ENCODE data around the gene AGTPBP1. TPM values are rescaled to one million over a fixed set of nuclear protein-coding genes. Genes with fewer than 3 reads are reported as not detected.

Gene AGTPBP1
- total RNA-seq, 1 donor from 2014 or later, result 117 TPM

- H3K27me3 Mint-ChIP-seq (ENCODE audit: unreplicated experiment), result peaks cover 2% of the 10 kb centered on the region
- TF ChIP-seq CTCF (IDR thresholded peaks at IDR 0.05; ENCODE audit: partially characterized antibody, unreplicated experiment), result no peak
- H3K9me3 Mint-ChIP-seq (ENCODE audit: unreplicated experiment), result no peaks in the 10 kb centered on the region
- H3K4me1 Mint-ChIP-seq (ENCODE audit: low read depth, unreplicated experiment), result peaks cover 2% of the 10 kb centered on the region
- DNase-seq, result no peak
- peaks cover 4% of the 10 kb centered on the region for H3K36me3 Mint-ChIP-seq (ENCODE audit: unreplicated experiment)
- no peak overlapping the region for H3K4me3 Mint-ChIP-seq (ENCODE audit: unreplicated experiment)
- no peak overlapping the region for H3K27ac Mint-ChIP-seq (ENCODE audit: unreplicated experiment)
These were observed 102.0 kb downstream of the AGTPBP1 start for GRCh38 chr9:85639675-85640186.

DNA sequence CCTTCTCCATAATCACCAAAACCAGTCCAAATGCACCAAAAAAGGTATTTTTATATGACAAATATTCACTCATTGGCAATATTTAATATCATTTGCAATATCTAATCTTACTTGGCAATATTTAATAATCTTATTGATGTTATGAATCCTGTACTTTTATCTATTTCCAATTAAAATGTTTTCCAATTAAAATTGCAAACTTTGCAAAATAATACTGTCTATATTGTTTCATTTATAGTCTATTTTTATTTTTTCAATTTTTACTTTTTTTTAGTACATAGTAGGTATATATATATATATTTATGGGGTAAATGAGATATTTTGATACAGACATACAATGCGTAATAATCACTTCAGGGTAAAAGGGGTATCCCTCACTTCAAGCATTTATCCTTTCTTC is 109.9 kb downstream of the AGTPBP1 start:
- TF ChIP-seq CTCF (IDR thresholded peaks at IDR 0.05; ENCODE audit: partially characterized antibody, unreplicated experiment), result no peak
- H3K4me3 Mint-ChIP-seq (ENCODE audit: unreplicated experiment), result no peak overlapping the region
- H3K27ac Mint-ChIP-seq (ENCODE audit: unreplicated experiment), result no peak overlapping the region
- peaks cover 4% of the 10 kb centered on the region for H3K36me3 Mint-ChIP-seq (ENCODE audit: unreplicated experiment)
- DNase-seq, result no peak
- no peaks in the 10 kb centered on the region for H3K9me3 Mint-ChIP-seq (ENCODE audit: unreplicated experiment)
- peaks cover 4% of the 10 kb centered on the region for H3K27me3 Mint-ChIP-seq (ENCODE audit: unreplicated experiment)
- no peaks in the 10 kb centered on the region for H3K4me1 Mint-ChIP-seq (ENCODE audit: low read depth, unreplicated experiment)

GRCh38 chr9:85630676-85631075 is 111.1 kb downstream of the AGTPBP1 start:
- TF ChIP-seq CTCF (IDR thresholded peaks at IDR 0.05; ENCODE audit: partially characterized antibody, unreplicated experiment), result no peak
- no peaks in the 10 kb centered on the region for H3K36me3 Mint-ChIP-seq (ENCODE audit: unreplicated experiment)
- peaks cover 1% of the 10 kb centered on the region for H3K27me3 Mint-ChIP-seq (ENCODE audit: unreplicated experiment)
- H3K27ac Mint-ChIP-seq (ENCODE audit: unreplicated experiment), result no peak overlapping the region
- H3K4me1 Mint-ChIP-seq (ENCODE audit: low read depth, unreplicated experiment), result no peaks in the 10 kb centered on the region
- DNase-seq, result no peak
- no peaks in the 10 kb centered on the region for H3K9me3 Mint-ChIP-seq (ENCODE audit: unreplicated experiment)
- H3K4me3 Mint-ChIP-seq (ENCODE audit: unreplicated experiment), result no peak overlapping the region

DNA sequence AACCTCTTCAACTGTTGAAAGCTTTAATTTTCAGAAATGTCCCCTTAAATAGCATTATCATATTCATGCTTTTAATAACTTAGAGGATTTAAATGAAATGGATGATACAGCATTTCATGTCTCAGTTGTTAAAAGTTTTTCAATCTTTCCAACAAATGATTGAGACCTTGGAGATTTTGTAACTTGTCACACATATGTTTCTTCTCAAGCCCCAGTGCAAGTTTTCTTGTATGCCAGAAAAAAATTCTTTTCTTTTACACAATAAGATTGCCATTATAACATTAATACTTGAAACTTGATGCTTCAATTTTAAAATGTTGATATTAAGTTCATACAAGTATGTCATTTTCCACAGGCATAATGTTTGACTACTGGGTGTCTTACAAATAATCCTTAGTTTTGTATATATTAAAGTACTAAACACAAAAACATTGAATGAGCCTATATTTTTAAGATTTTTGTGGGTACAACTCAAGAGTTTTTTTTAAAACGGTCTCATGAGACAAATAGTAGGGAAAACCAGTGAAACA is 124.5 kb downstream of the AGTPBP1 start:
- Mint-ChIP-seq H3K27me3 (ENCODE audit: unreplicated experiment) (no peaks in the 10 kb centered on the region), H3K4me1 (ENCODE audit: low read depth, unreplicated experiment) (no peaks in the 10 kb centered on the region), H3K36me3 (ENCODE audit: unreplicated experiment) (no peaks in the 10 kb centered on the region), H3K27ac (ENCODE audit: unreplicated experiment) (no peak overlapping the region), H3K4me3 (ENCODE audit: unreplicated experiment) (no peak overlapping the region), H3K9me3 (ENCODE audit: unreplicated experiment) (no peaks in the 10 kb centered on the region)
- no peak for TF ChIP-seq CTCF (IDR thresholded peaks at IDR 0.05; ENCODE audit: partially characterized antibody, unreplicated experiment)
- DNase-seq, result no peak

- no peak for TF ChIP-seq CTCF (IDR thresholded peaks at IDR 0.05; ENCODE audit: partially characterized antibody, unreplicated experiment)
- H3K9me3 Mint-ChIP-seq (ENCODE audit: unreplicated experiment), result no peaks in the 10 kb centered on the region
- H3K4me1 Mint-ChIP-seq (ENCODE audit: low read depth, unreplicated experiment), result no peaks in the 10 kb centered on the region
- no peak for DNase-seq
- H3K36me3 Mint-ChIP-seq (ENCODE audit: unreplicated experiment), result no peaks in the 10 kb centered on the region
- no peaks in the 10 kb centered on the region for H3K27me3 Mint-ChIP-seq (ENCODE audit: unreplicated experiment)
- no peak overlapping the region for H3K4me3 Mint-ChIP-seq (ENCODE audit: unreplicated experiment)
- no peak overlapping the region for H3K27ac Mint-ChIP-seq (ENCODE audit: unreplicated experiment)
These were observed 126.0 kb downstream of the AGTPBP1 start for GRCh38 chr9:85615792-85616191.
